SK-N-SH treated with all-trans-retinoic acid at 6 μM for 48 hours (cell line): ENCODE results near the gene EOGT.
A peak's percentile ranks its signal among the peaks of the same experiment; 100 is the strongest.

Source experiments
- ATAC-seq: fragments of 200-7000 bp; cut with Tn5 transposase; 3 replicates; pipeline ENCODE4 v1.9.1; 2020; ENCODE audit warnings: mild to moderate bottlenecking, moderate library complexity
- ARNTL ChIP-seq: fragments of 450-650 bp; formaldehyde crosslinking; IDR thresholded peaks from 2 replicates; pipeline ENCODE4 v1.5.0; 2020; ENCODE audit warnings: low read depth, mild to moderate bottlenecking, moderate library complexity, borderline replicate concordance
- BACH2 ChIP-seq: fragments of 250-450 bp; sonication (Bioruptor Pico); IDR thresholded peaks from 2 replicates; pipeline ENCODE4 v1.9.0; 2021; ENCODE audit warnings: mild to moderate bottlenecking, borderline replicate concordance
- CREB5 ChIP-seq: fragments of 250-450 bp; sonication (Bioruptor Pico); IDR thresholded peaks from 2 replicates; pipeline ENCODE4 v1.5.1; 2020; ENCODE audit warnings: low read depth, mild to moderate bottlenecking, moderate library complexity
- CSDC2 ChIP-seq: fragments of 250-450 bp; sonication (Bioruptor Pico); IDR thresholded peaks from 2 replicates; pipeline ENCODE4 v1.5.0; 2020; ENCODE audit warnings: mild to moderate bottlenecking, moderate library complexity
- ESRRG ChIP-seq: fragments of 250-450 bp; sonication (Bioruptor Pico); IDR thresholded peaks from 2 replicates; pipeline ENCODE4 v1.6.1; 2021; ENCODE audit warnings: mild to moderate bottlenecking
- GLIS3 ChIP-seq: fragments of 250-450 bp; sonication (Bioruptor Pico); IDR thresholded peaks from 2 replicates; pipeline ENCODE4 v1.5.0; 2020; ENCODE audit warnings: mild to moderate bottlenecking, moderate library complexity
- ISL1 ChIP-seq: fragments of 250-450 bp; sonication (Bioruptor Pico); IDR thresholded peaks from 2 replicates; pipeline ENCODE4 v2.1.2; 2022; ENCODE audit warnings: mild to moderate bottlenecking, moderate library complexity
- OSR1 ChIP-seq: fragments of 250-450 bp; sonication (Bioruptor Pico); IDR thresholded peaks from 2 replicates; pipeline ENCODE4 v1.8.0; 2022; ENCODE audit warnings: moderate library complexity, mild to moderate bottlenecking, inconsistent platforms
- PATZ1 ChIP-seq: fragments of 250-450 bp; sonication (Bioruptor Pico); IDR thresholded peaks from 2 replicates; pipeline ENCODE4 v1.8.0; 2020; ENCODE audit warnings: mild to moderate bottlenecking, moderate library complexity, borderline replicate concordance
- PPARA ChIP-seq: fragments of 250-450 bp; sonication (Bioruptor Pico); IDR thresholded peaks from 2 replicates; pipeline ENCODE4 v1.5.0; 2020; ENCODE audit warnings: mild to moderate bottlenecking, borderline replicate concordance
- RARB ChIP-seq: fragments of 250-450 bp; sonication (Bioruptor Pico); IDR thresholded peaks from 2 replicates; pipeline ENCODE4 v1.8.0; 2021; ENCODE audit warnings: mild to moderate bottlenecking, moderate library complexity
- SNAI2 ChIP-seq: fragments of 250-450 bp; sonication (Bioruptor Pico); IDR thresholded peaks from 2 replicates; pipeline ENCODE4 v1.5.0; 2020; ENCODE audit warnings: mild to moderate bottlenecking, moderate library complexity
- TCF4 ChIP-seq: fragments of 250-450 bp; sonication (Bioruptor Pico); IDR thresholded peaks from 2 replicates; pipeline ENCODE4 v1.8.0; 2021; ENCODE audit warnings: mild to moderate bottlenecking, moderate library complexity, borderline replicate concordance
- TOX ChIP-seq: fragments of 250-450 bp; sonication (Bioruptor Pico); IDR thresholded peaks from 2 replicates; pipeline ENCODE4 v1.8.0; 2021; ENCODE audit warnings: mild to moderate bottlenecking, moderate library complexity, borderline replicate concordance
- ZFP3 ChIP-seq: fragments of 250-450 bp; sonication (Bioruptor Pico); IDR thresholded peaks from 2 replicates; pipeline ENCODE4 v1.5.0; 2020; ENCODE audit warnings: mild to moderate bottlenecking, moderate library complexity
- ZFP30 ChIP-seq: fragments of 450-650 bp; formaldehyde crosslinking; IDR thresholded peaks from 2 replicates; pipeline ENCODE4 v1.5.0; 2022; ENCODE audit warnings: mild to moderate bottlenecking, moderate library complexity
- ZNF565 ChIP-seq: fragments of 450-650 bp; formaldehyde crosslinking; conservative IDR thresholded peaks from 2 replicates; pipeline ENCODE4 v1.5.0; 2020; ENCODE audit warnings: low read depth, mild to moderate bottlenecking, moderate library complexity
- ZNF70 ChIP-seq: fragments of 450-650 bp; formaldehyde crosslinking; IDR thresholded peaks from 2 replicates; pipeline ENCODE4 v1.5.0; 2020; ENCODE audit warnings: mild to moderate bottlenecking, moderate library complexity
- ZNF8 ChIP-seq: fragments of 450-650 bp; formaldehyde crosslinking; IDR thresholded peaks from 2 replicates; pipeline ENCODE4 v1.5.0; 2020; ENCODE audit warnings: mild to moderate bottlenecking, moderate library complexity
- TF ChIP-seq, protein P1 (sequence below): fragments of 250-450 bp; sonication (Bioruptor Pico); IDR thresholded peaks from 2 replicates; pipeline ENCODE4 v1.8.0; 2021; ENCODE audit warnings: low read depth, mild to moderate bottlenecking, moderate library complexity, borderline replicate concordance
- TF ChIP-seq, protein P2 (sequence below): fragments of 250-450 bp; sonication (Bioruptor Pico); IDR thresholded peaks from 2 replicates; pipeline ENCODE4 v1.5.0; 2020; ENCODE audit warnings: mild to moderate bottlenecking, moderate library complexity
- TF ChIP-seq, protein P3 (sequence below): fragments of 250-450 bp; sonication (Bioruptor Pico); IDR thresholded peaks from 2 replicates; pipeline ENCODE4 v1.5.1; 2021; ENCODE audit warnings: mild to moderate bottlenecking, moderate library complexity

Gene EOGT

DNA sequence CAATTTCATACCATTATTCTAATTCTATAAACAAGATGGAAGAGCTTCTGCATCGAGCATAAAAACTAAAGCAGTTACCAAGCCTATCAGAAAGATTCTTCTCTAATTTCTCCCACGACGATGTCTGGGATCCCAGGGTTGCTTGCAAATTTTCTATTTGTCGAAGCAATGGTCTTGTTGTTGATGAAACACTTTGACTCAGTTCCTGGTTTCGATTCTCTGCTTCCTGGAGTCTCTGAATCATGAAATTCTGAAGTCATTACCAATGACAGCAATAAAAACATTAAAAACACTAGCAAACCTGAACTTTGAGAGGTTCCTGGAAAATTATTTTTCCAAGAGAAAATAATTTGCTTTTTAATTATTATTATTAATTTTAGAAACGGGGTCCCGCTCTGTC is 20.0 kb upstream of the EOGT start:
- TF ChIP-seq, protein P1, sequence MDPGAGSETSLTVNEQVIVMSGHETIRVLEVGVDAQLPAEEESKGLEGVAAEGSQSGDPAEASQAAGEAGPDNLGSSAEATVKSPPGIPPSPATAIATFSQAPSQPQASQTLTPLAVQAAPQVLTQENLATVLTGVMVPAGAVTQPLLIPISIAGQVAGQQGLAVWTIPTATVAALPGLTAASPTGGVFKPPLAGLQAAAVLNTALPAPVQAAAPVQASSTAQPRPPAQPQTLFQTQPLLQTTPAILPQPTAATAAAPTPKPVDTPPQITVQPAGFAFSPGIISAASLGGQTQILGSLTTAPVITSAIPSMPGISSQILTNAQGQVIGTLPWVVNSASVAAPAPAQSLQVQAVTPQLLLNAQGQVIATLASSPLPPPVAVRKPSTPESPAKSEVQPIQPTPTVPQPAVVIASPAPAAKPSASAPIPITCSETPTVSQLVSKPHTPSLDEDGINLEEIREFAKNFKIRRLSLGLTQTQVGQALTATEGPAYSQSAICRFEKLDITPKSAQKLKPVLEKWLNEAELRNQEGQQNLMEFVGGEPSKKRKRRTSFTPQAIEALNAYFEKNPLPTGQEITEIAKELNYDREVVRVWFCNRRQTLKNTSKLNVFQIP (CRISPR knock-in tag) = no peak
- no peak for TF ChIP-seq CREB5 (CRISPR knock-in tag)
- no peak for ATAC-seq

DNA sequence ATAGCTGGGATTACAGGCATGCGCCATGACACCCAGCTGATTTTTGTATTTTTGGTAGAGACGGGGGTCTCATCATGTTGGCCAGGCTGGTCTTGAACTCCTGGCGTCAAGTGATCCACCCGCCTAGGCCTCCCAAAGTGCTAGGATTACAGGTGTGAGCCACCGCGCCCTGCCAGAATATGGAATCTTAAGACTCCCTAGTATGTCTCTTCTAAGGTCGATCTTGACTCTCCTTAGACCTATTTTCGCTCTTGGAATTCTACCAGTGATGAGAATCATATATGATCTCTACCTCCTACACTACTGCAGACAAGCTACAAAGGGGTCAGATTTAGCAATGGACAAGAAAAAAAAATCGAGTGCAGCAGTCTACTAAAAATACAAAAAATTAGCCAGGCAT is 19.3 kb upstream of the EOGT start:
- ATAC-seq = no peak
- TF ChIP-seq RARB (CRISPR knock-in tag) = no peak
- TF ChIP-seq ZFP30 (CRISPR knock-in tag) = no peak
- no peak for TF ChIP-seq ZFP3 (CRISPR knock-in tag)
- no peak for TF ChIP-seq ESRRG (CRISPR knock-in tag)
- TF ChIP-seq, protein P2, sequence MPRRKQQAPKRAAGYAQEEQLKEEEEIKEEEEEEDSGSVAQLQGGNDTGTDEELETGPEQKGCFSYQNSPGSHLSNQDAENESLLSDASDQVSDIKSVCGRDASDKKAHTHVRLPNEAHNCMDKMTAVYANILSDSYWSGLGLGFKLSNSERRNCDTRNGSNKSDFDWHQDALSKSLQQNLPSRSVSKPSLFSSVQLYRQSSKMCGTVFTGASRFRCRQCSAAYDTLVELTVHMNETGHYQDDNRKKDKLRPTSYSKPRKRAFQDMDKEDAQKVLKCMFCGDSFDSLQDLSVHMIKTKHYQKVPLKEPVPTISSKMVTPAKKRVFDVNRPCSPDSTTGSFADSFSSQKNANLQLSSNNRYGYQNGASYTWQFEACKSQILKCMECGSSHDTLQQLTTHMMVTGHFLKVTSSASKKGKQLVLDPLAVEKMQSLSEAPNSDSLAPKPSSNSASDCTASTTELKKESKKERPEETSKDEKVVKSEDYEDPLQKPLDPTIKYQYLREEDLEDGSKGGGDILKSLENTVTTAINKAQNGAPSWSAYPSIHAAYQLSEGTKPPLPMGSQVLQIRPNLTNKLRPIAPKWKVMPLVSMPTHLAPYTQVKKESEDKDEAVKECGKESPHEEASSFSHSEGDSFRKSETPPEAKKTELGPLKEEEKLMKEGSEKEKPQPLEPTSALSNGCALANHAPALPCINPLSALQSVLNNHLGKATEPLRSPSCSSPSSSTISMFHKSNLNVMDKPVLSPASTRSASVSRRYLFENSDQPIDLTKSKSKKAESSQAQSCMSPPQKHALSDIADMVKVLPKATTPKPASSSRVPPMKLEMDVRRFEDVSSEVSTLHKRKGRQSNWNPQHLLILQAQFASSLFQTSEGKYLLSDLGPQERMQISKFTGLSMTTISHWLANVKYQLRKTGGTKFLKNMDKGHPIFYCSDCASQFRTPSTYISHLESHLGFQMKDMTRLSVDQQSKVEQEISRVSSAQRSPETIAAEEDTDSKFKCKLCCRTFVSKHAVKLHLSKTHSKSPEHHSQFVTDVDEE = no peak
- TF ChIP-seq ZNF70 (CRISPR knock-in tag) = no peak
- TF ChIP-seq TCF4 (CRISPR knock-in tag) = no peak
- TF ChIP-seq OSR1 (CRISPR knock-in tag) = no peak
- no peak for TF ChIP-seq PPARA
- TF ChIP-seq CSDC2 (CRISPR knock-in tag) = no peak
- TF ChIP-seq ZNF565 (CRISPR knock-in tag) = no peak
- no peak for TF ChIP-seq CREB5 (CRISPR knock-in tag)
- TF ChIP-seq SNAI2 (CRISPR knock-in tag) = no peak

DNA sequence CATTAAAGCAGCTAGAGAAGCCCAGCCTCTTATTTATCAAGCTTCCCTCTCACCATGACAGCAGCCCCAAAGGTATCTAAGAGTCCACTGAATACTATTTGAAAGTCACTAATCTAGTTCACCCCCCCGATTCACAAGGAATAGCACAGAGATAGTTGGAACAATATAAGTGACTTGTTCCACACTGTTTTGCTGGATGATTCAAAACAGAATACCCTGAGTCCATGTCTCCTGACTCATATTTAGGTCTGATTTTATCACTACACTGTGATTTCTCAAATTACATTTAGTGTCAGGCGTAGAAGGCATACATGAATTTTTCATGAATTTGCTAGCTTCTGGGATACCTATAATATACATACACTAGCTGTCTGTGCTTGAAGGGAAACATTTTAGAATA is 18.7 kb upstream of the EOGT start:
- TF ChIP-seq CSDC2 (CRISPR knock-in tag) (no peak), GLIS3 (CRISPR knock-in tag) (no peak), TOX (CRISPR knock-in tag) (no peak), ARNTL (CRISPR knock-in tag) (no peak), ZNF70 (CRISPR knock-in tag) (no peak), PATZ1 (CRISPR knock-in tag) (peak; percentile 68; the same call in 1 of the 2 replicates), ESRRG (CRISPR knock-in tag) (no peak), ISL1 (CRISPR knock-in tag) (peak; percentile 71), TCF4 (CRISPR knock-in tag) (no peak; the same call in 1 of the 2 replicates), ZNF565 (CRISPR knock-in tag) (no peak), BACH2 (no peak), RARB (CRISPR knock-in tag) (no peak), ZNF8 (CRISPR knock-in tag) (no peak)
- TF ChIP-seq, protein P2 = no peak
- TF ChIP-seq, protein P3, sequence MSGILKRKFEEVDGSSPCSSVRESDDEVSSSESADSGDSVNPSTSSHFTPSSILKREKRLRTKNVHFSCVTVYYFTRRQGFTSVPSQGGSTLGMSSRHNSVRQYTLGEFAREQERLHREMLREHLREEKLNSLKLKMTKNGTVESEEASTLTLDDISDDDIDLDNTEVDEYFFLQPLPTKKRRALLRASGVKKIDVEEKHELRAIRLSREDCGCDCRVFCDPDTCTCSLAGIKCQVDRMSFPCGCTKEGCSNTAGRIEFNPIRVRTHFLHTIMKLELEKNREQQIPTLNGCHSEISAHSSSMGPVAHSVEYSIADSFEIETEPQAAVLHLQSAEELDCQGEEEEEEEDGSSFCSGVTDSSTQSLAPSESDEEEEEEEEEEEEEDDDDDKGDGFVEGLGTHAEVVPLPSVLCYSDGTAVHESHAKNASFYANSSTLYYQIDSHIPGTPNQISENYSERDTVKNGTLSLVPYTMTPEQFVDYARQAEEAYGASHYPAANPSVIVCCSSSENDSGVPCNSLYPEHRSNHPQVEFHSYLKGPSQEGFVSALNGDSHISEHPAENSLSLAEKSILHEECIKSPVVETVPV (CRISPR knock-in tag) = no peak
- ATAC-seq = peak; percentile 98
